Suprapubic skin (tissue), 3 donors: ENCODE results near the gene NGF.

Experiments
- CTCF ChIP-seq, 2 donors: fragments of 200-600 bp in 1 of 2; fragments of 450-650 bp in 1 of 2; sonication (generic) in 1 of 2; IDR thresholded peaks; one replicate each; pipeline ENCODE4 v1.5.1; 2016 to 2019; ENCODE audit warnings: antibody characterized with exemption in 2 of 2, mild to moderate bottlenecking in 1 of 2, moderate library complexity in 1 of 2
- EP300 ChIP-seq: sonication (generic); formaldehyde crosslinking; IDR thresholded peaks from one replicate; pipeline ENCODE4 v1.6.1; 2017; ENCODE audit warnings: antibody characterized with exemption
- POLR2A ChIP-seq, 2 donors: fragments of 450-650 bp; IDR thresholded peaks; one replicate each; pipeline ENCODE4 v1.6.1; 2017; ENCODE audit warnings: antibody characterized with exemption in 2 of 2, mild to moderate bottlenecking in 2 of 2, moderate library complexity in 2 of 2

DNA sequence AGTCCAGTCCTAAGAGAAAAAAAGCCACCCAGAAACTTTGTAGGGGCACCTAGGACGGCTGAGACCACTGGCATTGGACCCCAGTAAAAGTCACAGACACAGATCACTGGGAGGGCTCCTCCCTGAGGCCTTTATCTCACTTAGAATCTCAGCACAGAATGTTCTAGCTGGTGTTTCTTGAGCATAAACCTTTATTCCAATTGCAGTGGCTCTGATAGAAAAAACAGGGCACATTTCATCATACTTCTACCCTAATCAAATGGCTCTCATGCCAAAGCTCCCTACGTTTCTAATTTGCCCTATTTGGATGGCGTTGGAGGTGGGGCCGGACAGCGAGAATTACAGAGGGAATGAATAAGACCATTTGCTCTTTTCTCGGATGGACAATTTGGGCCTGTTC, 53.8 kb downstream of the NGF start:
- TF ChIP-seq EP300 (no peak), CTCF (IDR thresholded peaks at IDR 0.05) (no peak), POLR2A (IDR thresholded peaks at IDR 0.05) (no peak)
